Measurements from ENCODE around the gene NEUROG3. TPM values are rescaled to one million over a fixed set of nuclear protein-coding genes. Genes with fewer than 3 reads are reported as not detected.

NEUROG3 gene
- total RNA-seq, 2 donors from 2014 or later: 3.1 to 4.0 TPM

DNA sequence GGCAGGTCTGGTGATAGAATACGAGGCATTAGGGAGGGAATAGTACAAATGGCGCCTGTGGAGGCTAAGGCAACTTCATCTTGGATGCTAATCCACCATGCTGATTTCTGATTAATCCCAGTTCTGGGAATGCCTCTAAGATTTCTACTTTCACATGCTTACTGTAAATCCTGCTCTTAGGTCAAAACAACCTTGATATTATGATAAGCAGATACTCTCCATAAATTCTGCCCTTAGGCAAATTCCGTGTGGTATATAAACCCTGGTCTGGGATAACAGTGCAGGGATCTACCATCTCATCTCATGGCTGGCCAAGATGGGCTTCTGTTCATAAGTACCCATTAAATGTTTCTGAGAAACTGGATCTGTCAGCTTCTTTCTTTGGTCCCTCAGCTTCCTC is 11.4 kb upstream of the NEUROG3 start:
- H3K27ac ChIP-seq: no peak overlapping the region
- peaks cover 4% of the 10 kb centered on the region for H3K27me3 ChIP-seq
- DNase-seq: no peak
- no peaks in the 10 kb centered on the region for H3K4me1 ChIP-seq
- no peak overlapping the region for H3K9ac ChIP-seq (ENCODE audit: low read depth in 2 of 2, low read length in 2 of 2)
- no peaks in the 10 kb centered on the region for H3K36me3 ChIP-seq
- no peaks in the 10 kb centered on the region for H3K9me3 ChIP-seq
- TF ChIP-seq, protein P1, sequence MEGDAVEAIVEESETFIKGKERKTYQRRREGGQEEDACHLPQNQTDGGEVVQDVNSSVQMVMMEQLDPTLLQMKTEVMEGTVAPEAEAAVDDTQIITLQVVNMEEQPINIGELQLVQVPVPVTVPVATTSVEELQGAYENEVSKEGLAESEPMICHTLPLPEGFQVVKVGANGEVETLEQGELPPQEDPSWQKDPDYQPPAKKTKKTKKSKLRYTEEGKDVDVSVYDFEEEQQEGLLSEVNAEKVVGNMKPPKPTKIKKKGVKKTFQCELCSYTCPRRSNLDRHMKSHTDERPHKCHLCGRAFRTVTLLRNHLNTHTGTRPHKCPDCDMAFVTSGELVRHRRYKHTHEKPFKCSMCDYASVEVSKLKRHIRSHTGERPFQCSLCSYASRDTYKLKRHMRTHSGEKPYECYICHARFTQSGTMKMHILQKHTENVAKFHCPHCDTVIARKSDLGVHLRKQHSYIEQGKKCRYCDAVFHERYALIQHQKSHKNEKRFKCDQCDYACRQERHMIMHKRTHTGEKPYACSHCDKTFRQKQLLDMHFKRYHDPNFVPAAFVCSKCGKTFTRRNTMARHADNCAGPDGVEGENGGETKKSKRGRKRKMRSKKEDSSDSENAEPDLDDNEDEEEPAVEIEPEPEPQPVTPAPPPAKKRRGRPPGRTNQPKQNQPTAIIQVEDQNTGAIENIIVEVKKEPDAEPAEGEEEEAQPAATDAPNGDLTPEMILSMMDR (IDR thresholded peaks at IDR 0.05): no peak
- no peak overlapping the region for H3K4me3 ChIP-seq
- intact Hi-C loops (cut with DNase I): no loop called here

DNA sequence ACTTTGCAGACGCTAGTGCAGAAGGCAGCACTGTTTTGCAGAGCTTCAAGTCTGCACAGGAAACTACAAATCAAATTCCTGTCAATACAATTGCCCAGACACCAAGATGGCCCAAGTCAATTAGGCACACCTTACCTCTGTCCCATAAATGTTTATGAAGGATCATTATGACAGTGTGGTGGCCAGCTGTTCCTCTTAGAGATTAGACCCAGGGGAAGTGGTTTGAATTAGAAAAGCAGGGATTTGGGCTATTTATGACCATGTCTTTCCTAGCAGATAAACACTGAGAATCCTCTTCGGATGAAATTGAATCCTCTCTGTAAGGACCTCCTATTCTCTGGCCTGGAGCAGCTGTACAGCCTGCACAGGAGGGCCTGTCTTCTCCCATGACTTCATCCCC is 9.9 kb upstream of the NEUROG3 start:
- Histone ChIP-seq H3K9ac (ENCODE audit: low read depth in 2 of 2, low read length in 2 of 2) (no peak overlapping the region), H3K4me3 (no peak overlapping the region), H3K27ac (no peak overlapping the region), H3K27me3 (peaks cover 8% of the 10 kb centered on the region), H3K36me3 (no peaks in the 10 kb centered on the region), H3K9me3 (no peaks in the 10 kb centered on the region), H3K4me1 (no peaks in the 10 kb centered on the region)
- intact Hi-C loops (cut with DNase I): no loop called here
- DNase-seq: no peak
- TF ChIP-seq, protein P1 (IDR thresholded peaks at IDR 0.05): no peak

DNA sequence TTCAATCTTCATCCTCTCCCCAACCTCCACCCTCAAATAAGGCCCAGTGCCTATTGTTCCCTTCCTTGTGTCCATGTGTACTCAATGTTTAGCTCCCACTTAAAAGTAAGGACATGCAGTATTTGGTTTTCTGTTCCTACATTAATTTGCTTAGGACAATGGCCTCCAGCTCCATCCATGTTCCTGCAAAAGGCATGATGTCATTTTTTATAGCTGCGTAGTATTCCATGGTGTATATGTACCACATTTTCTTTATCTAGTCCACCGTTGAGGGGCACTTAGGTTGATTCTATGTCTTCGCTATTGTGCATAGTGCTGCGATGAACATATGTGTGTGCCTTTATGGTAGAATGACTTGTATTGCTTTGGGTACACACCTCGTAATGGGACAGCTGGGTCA is 7.2 kb upstream of the NEUROG3 start:
- Histone ChIP-seq H3K9ac (ENCODE audit: low read depth in 2 of 2, low read length in 2 of 2) (no peak overlapping the region), H3K27ac (no peak overlapping the region), H3K4me3 (no peak overlapping the region), H3K27me3 (peaks cover 27% of the 10 kb centered on the region), H3K4me1 (no peaks in the 10 kb centered on the region), H3K9me3 (no peaks in the 10 kb centered on the region), H3K36me3 (no peaks in the 10 kb centered on the region)
- DNase-seq: no peak
- intact Hi-C loops (cut with DNase I): no loop called here
- TF ChIP-seq, protein P1 (IDR thresholded peaks at IDR 0.05): no peak

DNA sequence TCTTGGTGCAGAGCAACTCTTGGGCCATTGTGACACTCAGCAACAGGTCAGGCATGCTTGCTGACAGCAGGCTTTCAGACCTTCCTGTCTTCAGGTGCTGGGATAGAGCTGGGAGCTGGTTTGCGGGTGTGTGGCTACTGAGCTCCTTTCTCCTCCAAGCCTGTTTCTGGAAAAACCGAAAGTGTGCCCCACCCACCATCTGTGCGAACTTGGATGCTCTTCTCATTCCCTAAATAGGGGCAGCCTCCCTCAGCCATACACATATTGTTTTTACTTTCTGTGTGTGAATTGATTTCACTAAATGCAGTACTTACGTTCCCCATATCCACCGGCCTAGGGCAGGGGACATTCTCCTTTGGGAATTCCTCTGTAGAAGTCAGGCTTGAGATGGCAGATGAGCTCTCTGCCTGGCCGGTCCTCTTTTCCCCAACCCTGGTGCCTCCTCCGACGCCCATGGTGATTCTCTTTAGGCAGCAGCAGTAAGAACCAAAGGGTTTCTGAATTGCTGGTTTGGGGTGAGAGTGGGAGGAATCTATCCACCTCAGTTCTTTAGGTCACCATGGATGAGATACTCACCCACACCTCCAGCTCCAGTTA is 6.3 kb upstream of the NEUROG3 start:
- no peak overlapping the region for H3K27ac ChIP-seq
- H3K4me3 ChIP-seq: no peak overlapping the region
- no peaks in the 10 kb centered on the region for H3K36me3 ChIP-seq
- DNase-seq: no peak
- H3K9ac ChIP-seq (ENCODE audit: low read depth in 2 of 2, low read length in 2 of 2): no peak overlapping the region
- intact Hi-C loops (cut with DNase I): no loop called here
- H3K27me3 ChIP-seq: peaks cover 32% of the 10 kb centered on the region
- no peaks in the 10 kb centered on the region for H3K9me3 ChIP-seq
- no peaks in the 10 kb centered on the region for H3K4me1 ChIP-seq
- TF ChIP-seq, protein P1 (IDR thresholded peaks at IDR 0.05): no peak

DNA sequence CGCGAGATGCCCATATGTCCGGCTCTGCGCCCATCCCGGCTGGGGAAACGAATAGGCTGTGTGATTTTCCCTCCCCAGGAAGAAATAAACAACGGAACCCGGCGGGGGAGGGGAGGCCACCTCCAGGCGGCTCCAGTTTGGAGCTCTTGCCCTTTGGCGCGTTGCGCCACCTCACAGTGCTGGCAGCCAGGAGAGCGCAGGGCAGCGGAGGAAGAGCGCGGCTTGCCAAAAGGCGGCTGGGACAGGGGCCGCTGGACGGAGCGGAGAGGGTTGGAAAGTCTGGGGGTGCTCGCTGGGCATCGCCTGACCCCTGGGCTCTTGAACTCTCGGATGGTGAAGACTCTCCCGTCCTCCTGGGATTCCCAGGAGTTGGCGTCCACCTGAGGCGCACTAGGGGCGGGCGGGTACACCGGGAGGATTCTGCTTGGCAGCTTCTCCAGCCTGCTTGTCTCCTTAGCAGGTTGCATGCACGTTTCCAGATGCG is 5.3 kb upstream of the NEUROG3 start:
- H3K27ac ChIP-seq: no peak overlapping the region
- no peak for DNase-seq
- H3K9me3 ChIP-seq: no peaks in the 10 kb centered on the region
- H3K9ac ChIP-seq (ENCODE audit: low read depth in 2 of 2, low read length in 2 of 2): no peak overlapping the region
- intact Hi-C loops (cut with DNase I): no loop called here
- TF ChIP-seq, protein P1 (IDR thresholded peaks at IDR 0.05): no peak
- no peak overlapping the region for H3K4me3 ChIP-seq
- no peaks in the 10 kb centered on the region for H3K36me3 ChIP-seq
- H3K27me3 ChIP-seq: peaks cover 42% of the 10 kb centered on the region
- no peaks in the 10 kb centered on the region for H3K4me1 ChIP-seq

Measured in colonic mucosa (tissue), 4 donors.